Endothelial cell of umbilical vein (primary cell): ENCODE measurements around the gene DIAPH3. TPM values are rescaled to one million over a fixed set of nuclear protein-coding genes. Genes with fewer than 3 reads are reported as not detected.

Experiments used
- BruUV-seq: library from RNA; stranded (reverse); fragments of 400-500 nt; replicated peaks from 2 replicates; lab custom pipeline; 2021; lab: Mats Ljungman, UMichigan
- CTCF ChIA-PET: fragments of 300-600, 350-600 bp; sonication (Branson Sonifier 250); formaldehyde crosslinking; loops from one replicate; lab custom pipeline; 2021; ENCODE audit warnings: antibody characterized with exemption, inconsistent platforms; lab: Charles Lee
- POLR2A ChIA-PET: fragments of 300-600, 350-600 bp; sonication (Branson Sonifier 250); formaldehyde crosslinking; loops from one replicate; lab custom pipeline; 2021; ENCODE audit warnings: antibody characterized with exemption, inconsistent platforms; lab: Charles Lee
- DNase-seq: peaks from one replicate; pipeline ENCODE4 v3.0.0-alpha.2; 2011; ENCODE audit warnings: low read depth, low spot score
- FAIRE-seq: peaks from 2 replicates; lab custom pipeline; 2011; peaks lifted over from hg19 to GRCh38; lab: Jason Lieb, UNC
- H2AFZ ChIP-seq: 2 replicates; pipeline ENCODE4 v1.6.0; 2012; ENCODE audit warnings: low read depth, low read length, control low read depth, inconsistent platforms
- H3K27ac ChIP-seq: 2 replicates; pipeline ENCODE4 v1.5.1; 2011; ENCODE audit warnings: low read depth, mild to moderate bottlenecking, control low read depth, low read length, moderate library complexity; ENCODE audit not compliant: insufficient read depth
- H3K27me3 ChIP-seq, 2 experiments: 2 replicates each; pipeline versions ENCODE4 v1.6.0 to v1.6.1; 2011; ENCODE audit warnings: low read length in 2 of 2, mixed read lengths in 1 of 2; ENCODE audit not compliant: control insufficient read depth in 2 of 2, insufficient read depth in 2 of 2
- H3K36me3 ChIP-seq, 2 experiments: 2 replicates in 1 of 2; 3 replicates in 1 of 2; pipeline ENCODE4 v1.5.1; 2011; ENCODE audit warnings: low read length in 2 of 2, mild to moderate bottlenecking in 1 of 2, moderate library complexity in 1 of 2; ENCODE audit not compliant: control insufficient read depth in 2 of 2, insufficient read depth in 2 of 2; ENCODE audit errors: extremely low read depth in 1 of 2
- H3K4me1 ChIP-seq: 3 replicates; pipeline ENCODE4 v1.5.1; 2011; ENCODE audit warnings: mild to moderate bottlenecking, low read length; ENCODE audit not compliant: control insufficient read depth, insufficient read depth; ENCODE audit errors: extremely low read depth
- H3K4me2 ChIP-seq: 2 replicates; pipeline ENCODE4 v1.6.1; 2011; ENCODE audit warnings: low read length, control low read depth, mixed read lengths; ENCODE audit not compliant: insufficient read depth
- H3K4me3 ChIP-seq, 3 experiments: fragments of 200-600 bp in 1 of 3; sonication (generic), shearing (Covaris generic) in 1 of 3; replicated peaks in 1 of 3; 2 replicates each; pipeline ENCODE4 v1.5.1; 2011 to 2016; ENCODE audit warnings: control low read depth in 3 of 3, low read length in 3 of 3, mild to moderate bottlenecking in 2 of 3, inconsistent platforms in 1 of 3, low read depth in 1 of 3, moderate library complexity in 1 of 3; ENCODE audit not compliant: insufficient read depth in 1 of 3
- H3K79me2 ChIP-seq: 2 replicates; pipeline ENCODE4 v1.6.0; 2012; ENCODE audit warnings: low read length, inconsistent platforms; ENCODE audit not compliant: control insufficient read depth, insufficient read depth
- H3K9ac ChIP-seq: replicated peaks from 2 replicates; pipeline ENCODE3; 2011; ENCODE audit warnings: low read length, control low read depth; ENCODE audit not compliant: insufficient read depth; ENCODE audit errors: extremely low read depth
- H3K9me1 ChIP-seq: replicated peaks from 3 replicates; pipeline ENCODE4 v1.6.0; 2011; ENCODE audit warnings: mild to moderate bottlenecking, low read length; ENCODE audit not compliant: control insufficient read depth, insufficient read depth; ENCODE audit errors: extremely low read depth
- H3K9me3 ChIP-seq: replicated peaks from 2 replicates; pipeline ENCODE4 v1.5.1; 2012; ENCODE audit warnings: low read length, inconsistent platforms; ENCODE audit not compliant: control insufficient read depth, insufficient read depth
- H4K20me1 ChIP-seq: replicated peaks from 2 replicates; pipeline ENCODE3; 2011; ENCODE audit warnings: mild to moderate bottlenecking, low read length; ENCODE audit not compliant: control insufficient read depth, insufficient read depth; ENCODE audit errors: extremely low read depth
- CTCF ChIP-seq, 2 donors: IDR thresholded peaks; 1 replicate in 1 of 2; 2 replicates in 1 of 2; pipeline ENCODE4 v1.5.1; 2011; ENCODE audit warnings: low read length in 2 of 2, mild to moderate bottlenecking in 2 of 2, moderate library complexity in 2 of 2, control low read depth in 1 of 2, inconsistent platforms in 1 of 2, low read depth in 1 of 2; ENCODE audit not compliant: insufficient read depth in 1 of 2; ENCODE audit errors: extremely low read depth in 1 of 2
- EZH2 ChIP-seq: IDR thresholded peaks from 2 replicates; pipeline ENCODE4 v1.6.1; 2012; ENCODE audit warnings: borderline replicate concordance, low read depth, mild to moderate bottlenecking, moderate library complexity, low read length, inconsistent platforms; ENCODE audit not compliant: severe bottlenecking
- FOS ChIP-seq: IDR thresholded peaks from 2 replicates; pipeline ENCODE4 v1.6.1; 2011; ENCODE audit warnings: mild to moderate bottlenecking, low read length, moderate library complexity, borderline replicate concordance; ENCODE audit not compliant: insufficient read depth
- GATA2 ChIP-seq: IDR thresholded peaks from 2 replicates; pipeline ENCODE4 v1.7.0; 2011; ENCODE audit warnings: low read depth, mild to moderate bottlenecking, moderate library complexity, mixed read lengths, low read length; ENCODE audit not compliant: insufficient read length, insufficient read depth
- JUN ChIP-seq: IDR thresholded peaks from 2 replicates; pipeline ENCODE4 v1.6.1; 2011; ENCODE audit warnings: borderline replicate concordance, low read depth; ENCODE audit not compliant: insufficient read length, insufficient read depth
- MAX ChIP-seq: IDR thresholded peaks from 2 replicates; pipeline ENCODE4 v1.6.1; 2011; ENCODE audit not compliant: insufficient read depth, insufficient read length
- MYC ChIP-seq: IDR thresholded peaks from one replicate; pipeline ENCODE4 v1.6.1; 2011; ENCODE audit warnings: mild to moderate bottlenecking, low read depth, low read length
- POLR2A ChIP-seq: IDR thresholded peaks from 2 replicates; pipeline ENCODE4 v1.6.1; 2012; ENCODE audit warnings: low read depth, mild to moderate bottlenecking, control low read depth, low read length
- POLR2AphosphoS5 ChIP-seq: IDR thresholded peaks from 2 replicates; pipeline ENCODE4 v1.6.1; 2012; ENCODE audit warnings: low read depth, mild to moderate bottlenecking, control low read depth, low read length, moderate library complexity; ENCODE audit not compliant: insufficient read depth
- dilution Hi-C: fragments of 300-500 bp; cut with MboI; formaldehyde crosslinking; loops from one replicate; pipeline ENCODE4 v1.15.0; 2019; ENCODE audit warnings: low sequenced_read_pairs; ENCODE audit not compliant: extremely low pct_ligation_motif_present
- intact Hi-C: fragments of 100-400 bp; cut with micrococcal nuclease; formaldehyde crosslinking; loops from one replicate; pipeline ENCODE4 v1.10.0; 2022
- polyA plus RNA-seq, 4 experiments: library from polyadenylated mRNA; depleted of rRNA in 3 of 4; stranded (reverse) in 3 of 4; unstranded in 1 of 4; fragments of >200 nt; gene quantifications; 2 replicates each; pipeline versions ENCODE4 v1.2.1 to v1.2.3, GENCODE V29; 2011 to 2012; ENCODE audit warnings: missing spikeins in 1 of 4
- total RNA-seq: library from RNA; stranded (reverse); gene quantifications from 2 replicates; pipeline ENCODE4 v1.2.3, GENCODE V29; 2021

Gene DIAPH3
- total and polyA plus RNA-seq, 2 donors (not counting 3 experiments of a cell fraction or from before 2014, with no cell fraction given) = 9.9 to 44.0 TPM

GRCh38 chr13:59746291-59746962, 417.3 kb downstream of the DIAPH3 start:
- H3K9me1 ChIP-seq = no peaks in the 10 kb centered on the region
- H3K4me3 ChIP-seq = no peak overlapping the region
- no peak overlapping the region for H3K4me2 ChIP-seq
- no peak overlapping the region for H3K9ac ChIP-seq
- ChIA-PET CTCF (interaction anchor here (1.1 to 2.9 kb wide), 5 partner anchors 9 to 62 kb away, joined by 3 to 10 read pairs (median 7); no protein-coding TSS in a partner anchor), POLR2A (no interaction called here)
- DNase-seq (no peak), FAIRE-seq (peak; percentile 54)
- no peaks in the 10 kb centered on the region for H4K20me1 ChIP-seq
- no peak overlapping the region for H3K27ac ChIP-seq
- no peaks in the 10 kb centered on the region for H3K36me3 ChIP-seq
- H3K27me3 ChIP-seq = no peaks in the 10 kb centered on the region
- intact Hi-C loops (no loop called here), dilution Hi-C loops (no loop called here)
- no peak overlapping the region for H2AFZ ChIP-seq
- TF ChIP-seq MAX (no peak), POLR2AphosphoS5 (no peak), CTCF (IDR thresholded peaks at IDR 0.05; ENCODE audit: extremely low read depth in 1 of 2, insufficient read depth in 1 of 2, low read depth in 1 of 2, low read length in 2 of 2) (no peak), GATA2 (no peak), MYC (no peak), EZH2 (no peak), JUN (no peak), FOS (no peak), POLR2A (no peak)
- H3K79me2 ChIP-seq = no peaks in the 10 kb centered on the region
- no peaks in the 10 kb centered on the region for H3K4me1 ChIP-seq
- H3K9me3 ChIP-seq = no peaks in the 10 kb centered on the region
- no TSS peak for BruUV-seq
